HEK293 (cell line): ENCODE data around the gene SMPD3.

Experiments
- ATF2 ChIP-seq: fragments of 450-650 bp; formaldehyde crosslinking; IDR thresholded peaks from 2 replicates; pipeline ENCODE4 v1.5.1; 2016; ENCODE audit warnings: missing biosample characterization, missing genetic modification characterization, low read depth
- GLIS1 ChIP-seq: fragments of 450-650 bp; formaldehyde crosslinking; IDR thresholded peaks from 2 replicates; pipeline ENCODE4 v1.5.1; 2016; ENCODE audit warnings: missing biosample characterization, missing genetic modification characterization
- PBX3 ChIP-seq: sonication (generic); formaldehyde crosslinking; IDR thresholded peaks from 2 replicates; pipeline ENCODE4 v1.8.1; 2022; ENCODE audit warnings: mild to moderate bottlenecking, moderate library complexity, missing genetic modification reagents
- PRDM1 ChIP-seq: fragments of 450-650 bp; formaldehyde crosslinking; IDR thresholded peaks from 2 replicates; pipeline ENCODE4; 2016; ENCODE audit warnings: missing biosample characterization, missing genetic modification characterization
- REST ChIP-seq: fragments of 450-650 bp; formaldehyde crosslinking; IDR thresholded peaks from 2 replicates; pipeline ENCODE4 v1.5.1; 2016; ENCODE audit warnings: missing biosample characterization, missing genetic modification characterization
- ZBTB20 ChIP-seq: fragments of 450-650 bp; formaldehyde crosslinking; IDR thresholded peaks from 2 replicates; pipeline ENCODE4 v1.5.1; 2016; ENCODE audit warnings: missing biosample characterization, missing genetic modification characterization
- ZBTB7A ChIP-seq: fragments of 450-650 bp; formaldehyde crosslinking; IDR thresholded peaks from 2 replicates; pipeline ENCODE4 v1.5.1; 2016; ENCODE audit warnings: low read depth, missing biosample characterization, missing genetic modification characterization
- ZNF423 ChIP-seq: fragments of 450-650 bp; formaldehyde crosslinking; IDR thresholded peaks from 2 replicates; pipeline ENCODE4 v1.5.1; 2016; ENCODE audit warnings: missing biosample characterization, missing genetic modification characterization
- ZNF624 ChIP-seq: fragments of 450-650 bp; formaldehyde crosslinking; IDR thresholded peaks from 2 replicates; pipeline ENCODE4 v1.5.1; 2017; ENCODE audit warnings: missing biosample characterization, missing genetic modification characterization
- ZNF837 ChIP-seq: fragments of 450-650 bp; formaldehyde crosslinking; IDR thresholded peaks from 2 replicates; pipeline ENCODE4 v1.5.1; 2016; ENCODE audit warnings: missing biosample characterization, missing genetic modification characterization
- TF ChIP-seq, protein P1 (sequence below): fragments of 450-650 bp; formaldehyde crosslinking; IDR thresholded peaks from 2 replicates; pipeline ENCODE4 v1.5.1; 2016; ENCODE audit warnings: missing biosample characterization, missing genetic modification characterization
- TF ChIP-seq, protein P2 (sequence below): fragments of 450-650 bp; formaldehyde crosslinking; conservative IDR thresholded peaks from 2 replicates; pipeline ENCODE4 v1.5.1; 2016; ENCODE audit warnings: low read depth, missing biosample characterization, missing genetic modification characterization

DNA sequence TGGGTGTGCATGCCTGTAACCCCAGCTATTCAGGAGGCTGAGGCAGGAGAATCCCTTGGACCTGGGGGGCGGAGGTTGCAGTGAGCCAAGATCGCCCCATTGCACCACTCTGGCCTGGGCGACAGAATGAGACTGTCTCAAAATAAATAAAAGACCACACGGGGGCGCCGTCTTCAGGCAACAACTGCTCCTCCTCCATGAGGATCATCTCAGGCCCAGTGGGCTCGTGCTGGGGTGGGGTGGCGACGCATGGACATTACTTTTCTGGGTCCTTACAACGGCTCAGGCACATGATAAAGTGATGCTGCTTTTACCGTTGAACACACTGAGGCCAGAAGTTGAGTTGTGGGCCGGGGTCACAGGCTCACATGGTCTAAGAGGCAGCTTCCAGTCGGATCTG, 81.3 kb downstream of the SMPD3 start:
- TF ChIP-seq, protein P1, sequence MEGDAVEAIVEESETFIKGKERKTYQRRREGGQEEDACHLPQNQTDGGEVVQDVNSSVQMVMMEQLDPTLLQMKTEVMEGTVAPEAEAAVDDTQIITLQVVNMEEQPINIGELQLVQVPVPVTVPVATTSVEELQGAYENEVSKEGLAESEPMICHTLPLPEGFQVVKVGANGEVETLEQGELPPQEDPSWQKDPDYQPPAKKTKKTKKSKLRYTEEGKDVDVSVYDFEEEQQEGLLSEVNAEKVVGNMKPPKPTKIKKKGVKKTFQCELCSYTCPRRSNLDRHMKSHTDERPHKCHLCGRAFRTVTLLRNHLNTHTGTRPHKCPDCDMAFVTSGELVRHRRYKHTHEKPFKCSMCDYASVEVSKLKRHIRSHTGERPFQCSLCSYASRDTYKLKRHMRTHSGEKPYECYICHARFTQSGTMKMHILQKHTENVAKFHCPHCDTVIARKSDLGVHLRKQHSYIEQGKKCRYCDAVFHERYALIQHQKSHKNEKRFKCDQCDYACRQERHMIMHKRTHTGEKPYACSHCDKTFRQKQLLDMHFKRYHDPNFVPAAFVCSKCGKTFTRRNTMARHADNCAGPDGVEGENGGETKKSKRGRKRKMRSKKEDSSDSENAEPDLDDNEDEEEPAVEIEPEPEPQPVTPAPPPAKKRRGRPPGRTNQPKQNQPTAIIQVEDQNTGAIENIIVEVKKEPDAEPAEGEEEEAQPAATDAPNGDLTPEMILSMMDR (tag by site-specific recombination), result peak; percentile 47
- no peak for TF ChIP-seq ZNF837 (tag by site-specific recombination)
- TF ChIP-seq PBX3 (CRISPR knock-in tag), result no peak
- no peak for TF ChIP-seq ZBTB20 (tag by site-specific recombination)
- no peak for TF ChIP-seq REST
- TF ChIP-seq GLIS1 (tag by site-specific recombination), result no peak
- TF ChIP-seq ZBTB7A, result no peak
- TF ChIP-seq, protein P2, sequence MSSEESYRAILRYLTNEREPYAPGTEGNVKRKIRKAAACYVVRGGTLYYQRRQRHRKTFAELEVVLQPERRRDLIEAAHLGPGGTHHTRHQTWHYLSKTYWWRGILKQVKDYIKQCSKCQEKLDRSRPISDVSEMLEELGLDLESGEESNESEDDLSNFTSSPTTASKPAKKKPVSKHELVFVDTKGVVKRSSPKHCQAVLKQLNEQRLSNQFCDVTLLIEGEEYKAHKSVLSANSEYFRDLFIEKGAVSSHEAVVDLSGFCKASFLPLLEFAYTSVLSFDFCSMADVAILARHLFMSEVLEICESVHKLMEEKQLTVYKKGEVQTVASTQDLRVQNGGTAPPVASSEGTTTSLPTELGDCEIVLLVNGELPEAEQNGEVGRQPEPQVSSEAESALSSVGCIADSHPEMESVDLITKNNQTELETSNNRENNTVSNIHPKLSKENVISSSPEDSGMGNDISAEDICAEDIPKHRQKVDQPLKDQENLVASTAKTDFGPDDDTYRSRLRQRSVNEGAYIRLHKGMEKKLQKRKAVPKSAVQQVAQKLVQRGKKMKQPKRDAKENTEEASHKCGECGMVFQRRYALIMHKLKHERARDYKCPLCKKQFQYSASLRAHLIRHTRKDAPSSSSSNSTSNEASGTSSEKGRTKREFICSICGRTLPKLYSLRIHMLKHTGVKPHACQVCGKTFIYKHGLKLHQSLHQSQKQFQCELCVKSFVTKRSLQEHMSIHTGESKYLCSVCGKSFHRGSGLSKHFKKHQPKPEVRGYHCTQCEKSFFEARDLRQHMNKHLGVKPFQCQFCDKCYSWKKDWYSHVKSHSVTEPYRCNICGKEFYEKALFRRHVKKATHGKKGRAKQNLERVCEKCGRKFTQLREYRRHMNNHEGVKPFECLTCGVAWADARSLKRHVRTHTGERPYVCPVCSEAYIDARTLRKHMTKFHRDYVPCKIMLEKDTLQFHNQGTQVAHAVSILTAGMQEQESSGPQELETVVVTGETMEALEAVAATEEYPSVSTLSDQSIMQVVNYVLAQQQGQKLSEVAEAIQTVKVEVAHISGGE (tag by site-specific recombination), result no peak
- TF ChIP-seq PRDM1 (tag by site-specific recombination), result no peak
- TF ChIP-seq ATF2 (tag by site-specific recombination), result no peak
- no peak for TF ChIP-seq ZNF423
- TF ChIP-seq ZNF624 (tag by site-specific recombination), result no peak
